GM19468 (cell line): Measurements from ENCODE around the gene KLK6.

Experiments used
- ATAC-seq: cut with Tn5 transposase; IDR thresholded peaks from one replicate; pipeline ENCODE4 v1.9.1; 2021; ENCODE audit warnings: mild to moderate bottlenecking, moderate library complexity, moderate number of reproducible peaks; ENCODE audit not compliant: unreplicated experiment; ENCODE audit errors: extremely low read depth

Gene KLK6

DNA sequence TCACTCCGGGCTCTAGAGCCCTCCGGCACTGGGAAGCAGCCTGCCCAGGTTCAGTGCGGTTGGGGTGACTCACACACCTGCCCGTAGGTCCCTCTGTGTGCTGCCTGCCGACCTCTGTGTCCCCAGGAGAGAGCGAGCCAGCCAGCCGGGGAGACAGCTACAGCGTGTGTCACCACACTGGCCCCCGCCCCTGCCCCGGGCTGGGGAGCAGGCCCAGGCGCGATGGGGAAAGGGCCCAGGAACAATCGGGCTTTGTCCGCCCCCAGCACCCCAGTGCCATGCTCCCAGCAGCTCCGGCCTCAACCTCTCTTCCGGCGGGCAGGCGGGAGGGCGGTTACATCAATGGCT, at the start of gene KLK6:
Gene KLK6 (minus strand): TSS at position 179 of the 348 bp plus-strand sequence. CDS start 1,487 bp downstream, outside the sequence.
- no peak for ATAC-seq

DNA sequence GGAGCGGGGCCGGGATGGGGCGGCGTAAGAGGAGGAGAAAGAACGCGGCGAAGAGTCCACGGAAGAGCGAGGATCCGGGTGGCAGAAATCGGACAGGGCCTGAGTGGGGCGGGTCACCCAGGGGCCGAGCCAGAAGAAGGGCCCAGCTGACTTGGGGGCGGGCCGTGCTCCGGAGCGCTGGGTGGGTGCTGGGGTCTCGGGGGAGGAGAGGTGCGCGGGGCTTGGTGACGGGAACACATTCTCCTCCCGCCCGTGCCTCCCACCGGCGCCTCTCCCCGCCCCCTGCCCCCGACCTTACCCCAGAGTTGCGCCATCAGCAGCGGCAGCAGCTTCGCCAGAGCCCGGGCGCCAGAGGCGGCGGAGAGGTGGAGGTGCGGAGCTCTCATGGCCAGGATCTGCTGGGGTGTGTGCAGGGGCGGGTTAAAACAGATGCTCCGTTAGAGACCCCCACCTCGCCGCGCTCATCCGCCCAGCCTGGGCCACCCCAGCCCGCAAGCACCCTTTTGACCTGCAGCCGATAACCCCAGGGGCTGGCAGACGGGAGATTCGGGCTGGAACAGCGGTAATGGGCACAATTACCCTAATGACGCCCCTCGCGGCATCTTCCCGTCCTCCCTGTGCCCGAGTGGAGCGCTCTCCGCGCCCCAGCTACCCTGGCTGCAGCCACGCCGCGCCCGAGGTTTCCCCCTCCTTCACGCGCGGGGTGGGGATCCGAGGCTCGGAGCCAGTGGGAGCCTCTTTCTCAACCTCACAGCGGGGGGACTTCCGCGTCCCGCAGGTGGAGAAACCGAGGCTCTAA, 49.6 kb upstream of the KLK6 start:
- no peak for ATAC-seq

DNA sequence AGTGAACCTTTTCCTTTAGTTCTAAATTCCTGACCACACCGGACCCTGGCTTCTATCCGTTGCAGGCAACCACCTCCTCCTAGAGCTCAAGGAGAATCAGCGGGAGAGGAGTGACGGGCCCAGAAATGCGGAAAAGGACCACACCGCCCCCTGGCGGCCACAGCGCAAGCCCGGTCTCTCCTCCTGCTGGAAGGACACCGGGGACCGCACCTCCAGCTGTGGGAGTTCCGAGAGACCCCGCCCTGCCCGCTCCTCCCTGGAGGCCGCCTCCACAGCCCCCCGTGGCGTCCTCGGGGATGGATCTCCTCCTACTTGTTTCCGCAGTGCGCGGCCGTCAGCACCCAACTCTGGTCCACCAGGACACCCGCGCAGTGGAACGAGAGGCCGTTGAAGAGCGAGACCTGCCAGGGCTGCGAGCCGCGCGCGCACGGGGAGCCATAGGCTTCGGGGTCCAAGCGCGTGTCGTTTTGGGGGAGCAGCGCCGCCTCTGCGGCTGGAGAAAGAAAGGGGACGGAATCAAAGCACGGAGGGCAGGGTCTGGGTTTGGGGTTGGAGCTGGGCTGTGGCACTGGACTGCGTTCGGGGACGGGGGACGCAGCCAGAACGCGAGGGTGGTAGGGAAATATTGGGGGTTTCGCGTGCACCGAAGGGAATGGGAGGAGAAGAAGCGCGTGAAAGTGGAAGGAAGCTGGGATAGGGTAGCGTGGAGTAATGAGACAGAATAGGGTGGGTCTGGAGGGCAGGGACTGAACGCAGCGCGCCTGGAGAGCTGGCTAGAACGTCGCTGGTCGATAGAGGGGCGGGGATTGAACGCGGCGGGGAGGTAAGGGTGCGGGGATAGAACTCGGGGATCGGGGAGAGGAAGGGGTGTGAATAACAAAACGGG, 47.6 kb upstream of the KLK6 start:
- no peak for ATAC-seq

DNA sequence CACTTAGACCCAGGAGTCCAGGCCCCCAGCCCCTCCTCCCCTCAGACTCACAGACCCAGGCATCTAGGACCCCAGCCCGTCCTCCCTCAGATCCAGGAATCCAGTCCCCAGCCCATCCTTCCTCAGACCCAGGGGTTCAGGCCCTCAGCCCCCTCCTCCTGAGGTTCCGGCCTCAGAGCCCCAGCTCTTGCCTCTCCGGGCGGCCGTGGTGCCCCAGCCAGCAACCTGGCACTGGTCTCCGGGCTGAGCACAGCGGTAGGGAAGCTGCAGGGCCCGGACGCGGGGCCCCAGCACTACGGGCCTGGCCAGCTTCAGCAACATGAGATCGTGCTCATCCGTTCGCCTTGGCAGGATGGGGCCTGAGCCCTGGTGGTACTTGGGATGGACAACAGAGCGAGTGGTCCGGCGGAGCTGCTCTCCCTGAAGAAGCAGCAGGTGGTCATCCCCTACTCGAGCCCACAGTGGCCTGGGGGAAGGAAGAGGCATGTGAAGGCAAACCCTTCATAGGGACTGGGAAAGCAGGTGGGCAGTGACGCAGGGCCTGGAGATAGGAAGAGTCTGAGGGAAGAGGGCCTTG, 46.4 kb upstream of the KLK6 start:
- no peak for ATAC-seq

DNA sequence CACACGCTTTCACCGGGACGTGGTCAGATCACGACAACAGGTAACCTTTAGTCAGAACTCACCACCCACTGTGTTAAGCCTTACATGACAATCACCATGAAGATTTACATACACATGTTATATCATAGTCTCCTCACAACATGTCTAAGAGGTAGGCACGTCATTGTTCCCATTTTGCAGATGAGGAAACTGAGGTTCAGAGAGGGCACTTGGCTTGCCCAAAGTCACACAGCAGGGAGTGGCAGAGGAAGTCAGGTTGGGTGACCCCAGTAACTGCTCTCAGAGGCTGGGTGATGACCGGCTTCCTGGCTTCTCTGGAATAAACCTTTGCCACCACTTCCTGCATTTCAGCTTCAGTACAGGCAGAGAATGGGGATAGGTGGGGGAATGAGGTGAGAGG, 44.9 kb upstream of the KLK6 start:
- ATAC-seq: no peak

DNA sequence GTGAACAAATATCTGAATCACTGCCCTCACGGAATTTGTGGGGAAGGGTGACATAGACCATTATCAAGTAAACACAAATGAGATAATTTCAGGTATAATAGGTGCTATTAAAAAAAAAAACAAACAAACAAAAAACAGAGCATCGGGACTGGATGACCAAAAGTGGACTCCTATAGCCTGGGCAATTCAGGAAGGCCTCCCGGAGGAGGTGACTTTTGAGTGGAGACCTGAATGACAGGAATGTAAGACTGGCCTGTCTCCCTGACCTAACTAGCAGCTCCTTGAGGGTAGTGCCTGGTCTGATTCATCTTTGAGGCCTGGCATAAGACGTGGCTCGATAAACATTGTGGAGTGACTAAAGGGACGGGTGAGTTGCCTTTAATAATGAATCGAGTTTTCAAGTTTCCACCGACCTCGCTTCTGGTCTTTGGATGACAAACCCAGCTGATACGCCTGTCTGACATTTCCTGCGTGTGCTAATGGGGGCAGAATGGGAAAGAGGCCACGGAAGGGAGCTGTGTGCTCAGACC, 43.3 kb upstream of the KLK6 start:
- no peak for ATAC-seq

DNA sequence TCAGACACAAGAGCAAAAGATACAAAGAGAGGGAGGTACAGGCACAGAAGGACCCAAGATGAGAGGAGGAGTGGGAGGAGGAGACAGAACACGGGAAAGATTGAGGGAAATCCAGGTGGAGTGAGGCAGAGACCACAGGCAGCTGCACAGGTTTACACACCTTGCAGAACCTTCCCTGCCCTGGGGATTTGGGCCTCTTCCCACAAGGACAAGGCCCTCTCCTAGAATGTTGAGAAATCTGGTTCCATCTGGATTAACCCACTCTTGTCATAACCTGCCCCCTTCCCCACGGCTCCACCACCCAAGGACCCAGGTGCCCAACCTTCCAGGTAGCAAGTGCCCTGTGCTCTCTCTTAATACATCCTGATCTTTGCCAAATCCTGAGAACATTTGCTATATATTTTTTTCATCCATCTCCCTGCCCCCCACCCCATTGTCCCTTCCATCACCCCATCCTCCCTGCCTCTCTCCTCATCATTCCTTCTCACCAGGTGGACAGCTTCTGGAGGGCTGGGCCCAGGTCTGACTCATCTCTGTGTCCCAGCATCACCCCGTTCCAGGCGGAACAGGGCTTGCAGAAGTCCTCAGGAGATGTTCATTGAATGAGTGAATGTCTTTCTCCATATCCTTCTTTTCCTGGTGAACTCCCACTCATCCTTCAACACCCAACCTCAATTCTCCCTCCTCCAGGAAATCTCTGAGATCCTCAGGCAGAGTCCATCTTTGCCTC, 40.8 kb upstream of the KLK6 start:
- no peak for ATAC-seq

DNA sequence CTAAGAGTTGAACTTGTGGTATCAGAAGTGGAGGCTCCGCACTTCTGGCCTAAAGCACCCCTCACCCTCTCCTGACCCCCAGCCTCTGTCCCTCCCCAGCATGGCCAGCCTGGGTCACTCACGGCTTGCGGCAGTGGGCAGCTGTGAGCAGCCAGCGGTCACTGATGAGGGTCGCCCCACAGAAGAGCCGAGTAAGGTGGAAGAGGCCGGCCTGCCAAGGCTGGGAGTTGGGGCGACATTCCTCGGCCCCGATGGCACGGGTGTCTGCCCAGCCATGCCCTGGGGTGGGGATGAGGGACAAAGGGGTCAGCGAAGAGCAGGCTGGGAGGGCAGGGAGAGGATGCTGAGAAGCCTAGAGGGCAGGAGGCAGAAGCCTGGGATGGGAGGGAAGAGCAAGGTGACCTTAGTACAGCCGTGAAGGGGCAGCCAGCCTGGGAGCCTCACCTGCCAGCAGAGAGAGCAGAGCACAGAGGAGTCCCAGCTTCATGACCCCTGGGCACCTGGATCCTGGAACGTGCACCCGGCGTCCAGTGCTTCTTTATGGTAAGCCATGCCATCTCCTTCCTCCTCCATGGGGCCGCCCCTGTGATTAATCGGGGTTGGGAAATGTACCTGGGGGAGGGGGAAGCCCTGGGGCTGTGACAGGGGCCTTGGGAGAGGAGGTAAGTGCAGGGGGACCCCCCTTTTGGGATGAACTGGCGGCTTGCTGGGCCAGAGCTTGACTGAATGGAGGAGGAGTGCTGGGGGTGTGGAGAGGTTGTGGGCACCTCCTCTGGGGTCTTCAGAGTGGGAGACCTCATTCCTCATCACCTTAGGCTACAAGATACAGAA, 39.9 kb upstream of the KLK6 start:
- ATAC-seq: no peak

DNA sequence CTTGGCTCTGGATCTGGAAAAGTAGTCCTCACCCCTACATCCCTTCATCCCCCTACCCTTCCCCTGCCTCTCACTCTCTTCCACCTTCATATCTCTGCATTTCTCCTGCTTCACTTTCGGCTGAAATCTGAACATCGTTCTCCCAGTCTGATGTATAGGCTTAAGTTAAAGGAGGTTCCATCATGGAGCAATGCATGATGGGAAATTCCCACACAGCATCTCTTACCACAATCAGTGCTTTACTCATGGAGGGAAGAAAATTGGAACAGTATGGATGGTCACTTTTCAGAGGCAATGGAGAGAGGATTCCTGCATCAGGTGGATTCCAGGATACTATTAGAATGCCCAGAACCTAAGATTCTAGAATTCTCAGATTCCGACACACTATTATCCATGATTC, 38.1 kb upstream of the KLK6 start:
- no peak for ATAC-seq

DNA sequence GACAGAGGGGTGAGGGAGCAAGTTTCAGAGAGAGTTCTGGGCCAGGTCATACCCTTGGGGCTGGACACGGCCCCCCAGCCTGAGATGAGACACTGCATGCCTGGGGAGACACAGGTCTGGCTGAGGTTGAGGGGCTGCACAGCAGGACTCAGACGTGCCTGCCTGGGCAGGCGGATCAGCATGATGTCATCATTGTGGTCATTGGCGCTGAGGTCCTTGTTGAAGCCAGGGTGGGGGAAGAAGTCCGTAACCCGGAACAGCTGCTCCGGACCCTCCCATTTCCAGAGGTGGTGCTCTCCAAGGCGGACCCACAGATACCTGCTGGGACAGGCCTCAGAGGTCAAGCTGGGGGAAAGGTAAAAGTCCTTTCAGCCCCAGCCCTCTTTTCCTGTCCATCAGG, 37.0 kb upstream of the KLK6 start:
- no peak for ATAC-seq

DNA sequence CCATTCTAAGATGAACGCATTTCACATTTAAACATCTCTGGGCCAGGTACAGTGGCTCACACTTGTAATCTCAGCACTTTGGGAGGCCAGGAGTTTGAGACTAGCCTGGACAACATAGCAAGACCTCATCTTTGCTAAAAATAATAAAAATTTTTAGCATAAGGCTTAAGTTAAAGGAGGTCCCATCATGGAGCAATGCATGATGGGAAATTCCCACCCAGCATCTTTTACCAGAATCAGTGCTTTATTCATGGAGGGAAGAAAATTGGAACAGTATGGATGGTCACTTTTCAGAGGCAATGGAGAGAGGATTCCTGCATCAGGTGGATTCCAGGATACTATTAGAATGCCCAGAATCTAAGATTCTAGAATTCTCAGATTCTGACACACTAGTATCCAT, 35.9 kb upstream of the KLK6 start:
- no peak for ATAC-seq

DNA sequence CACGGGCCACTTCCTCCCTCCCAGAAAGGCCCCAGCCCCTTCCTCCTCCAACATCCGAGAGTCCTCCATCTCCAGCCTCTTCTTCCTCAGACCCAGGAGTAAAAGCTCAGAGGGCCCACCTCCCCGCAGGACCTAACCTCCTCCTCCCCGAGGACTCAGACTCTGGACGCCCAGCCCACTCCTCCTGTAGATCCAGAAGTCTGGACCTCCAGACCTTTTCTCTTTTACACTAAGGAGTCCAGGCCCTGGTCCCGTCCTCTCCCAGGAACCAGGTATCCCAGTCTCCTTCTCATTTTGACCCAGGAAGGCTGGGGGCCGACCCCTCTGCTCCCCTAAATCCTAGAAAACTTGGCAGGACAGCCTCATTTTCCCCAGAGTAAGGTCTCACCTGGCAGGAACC, 33.9 kb upstream of the KLK6 start:
- no peak for ATAC-seq

DNA sequence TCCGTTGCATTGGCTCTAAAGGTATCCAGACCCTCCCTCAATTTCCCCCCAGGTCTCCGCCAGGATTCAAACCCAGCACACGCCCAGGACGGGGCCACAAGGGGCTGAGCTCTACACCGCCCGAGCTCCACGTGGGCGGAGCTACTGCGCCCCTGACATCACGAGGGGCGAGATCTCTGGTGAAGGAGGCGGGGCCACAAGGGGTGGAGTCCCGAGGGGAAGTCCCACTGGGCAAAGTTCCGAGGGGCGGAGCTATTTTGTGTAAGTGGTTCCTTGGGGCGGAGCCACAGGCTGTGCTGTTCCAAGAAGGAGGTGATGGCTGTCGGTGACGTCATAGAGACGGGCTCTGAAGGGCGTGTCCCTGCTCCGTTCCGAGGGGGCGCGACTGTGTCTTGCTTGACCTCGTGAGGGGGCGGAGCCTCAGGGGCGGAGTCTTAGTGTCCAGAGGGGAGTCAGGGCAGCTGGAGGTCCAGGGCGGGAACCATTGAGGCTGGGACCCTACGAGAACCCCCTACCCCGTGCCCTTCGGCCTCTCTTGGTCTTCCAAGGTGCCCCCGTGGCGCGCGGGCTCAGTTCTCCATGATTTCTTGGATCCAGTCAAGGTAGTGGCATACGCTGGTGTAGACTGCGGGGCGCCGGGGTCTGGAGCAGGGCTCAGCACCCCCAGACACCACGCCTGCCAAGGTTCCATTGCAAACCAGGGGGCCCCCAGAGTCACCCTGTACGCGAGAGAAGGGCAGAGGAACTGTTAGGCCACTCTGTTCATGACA, 33.3 kb upstream of the KLK6 start:
- ATAC-seq: no peak

DNA sequence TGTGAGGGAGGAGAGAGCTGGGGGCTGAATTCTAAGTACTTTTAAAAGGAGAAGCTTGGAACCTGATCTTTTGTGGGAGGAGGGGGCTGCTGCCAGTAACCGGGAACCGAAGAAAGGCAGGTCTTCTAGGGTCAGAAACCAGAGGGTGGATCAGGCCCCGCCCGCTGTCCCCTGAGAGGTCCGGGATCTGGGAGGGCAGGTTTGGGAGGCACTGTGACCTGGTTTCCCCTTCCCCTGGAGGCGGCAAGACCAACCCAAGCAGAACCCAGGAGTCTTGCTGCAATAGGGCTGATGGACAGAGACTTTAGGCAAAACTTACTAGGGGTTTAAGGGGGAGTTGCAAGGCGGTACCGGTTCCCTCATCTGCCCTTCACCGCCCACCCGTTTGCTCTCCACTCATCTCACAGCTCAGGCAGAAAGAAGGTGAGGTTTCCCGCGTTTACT, 32.7 kb upstream of the KLK6 start:
- no peak for ATAC-seq

DNA sequence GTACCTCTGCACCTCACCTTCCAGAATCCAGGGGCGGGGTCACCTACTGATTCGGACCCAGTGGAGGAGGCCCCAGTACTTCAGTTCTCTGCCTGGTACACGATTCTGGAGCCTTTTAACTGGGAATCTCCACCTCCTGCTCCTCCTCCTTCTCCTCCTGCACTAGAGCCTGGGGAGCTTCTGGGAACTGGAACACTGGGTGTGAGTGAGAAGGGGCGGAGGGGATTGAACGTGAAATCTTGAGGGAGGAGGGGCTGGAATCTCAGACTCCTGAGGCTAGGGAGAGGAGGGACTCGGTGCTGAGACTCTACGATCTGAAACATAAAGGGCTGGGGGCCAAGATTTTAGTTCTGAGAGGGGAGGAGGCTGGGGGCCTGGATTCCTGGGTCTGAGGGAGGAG, 32.1 kb upstream of the KLK6 start, which contains the start of gene KLK8:
Gene KLK8 (minus strand): TSS at position 90 of the 400 bp plus-strand sequence. CDS start 437 bp downstream, outside the sequence.
- no peak for ATAC-seq

DNA sequence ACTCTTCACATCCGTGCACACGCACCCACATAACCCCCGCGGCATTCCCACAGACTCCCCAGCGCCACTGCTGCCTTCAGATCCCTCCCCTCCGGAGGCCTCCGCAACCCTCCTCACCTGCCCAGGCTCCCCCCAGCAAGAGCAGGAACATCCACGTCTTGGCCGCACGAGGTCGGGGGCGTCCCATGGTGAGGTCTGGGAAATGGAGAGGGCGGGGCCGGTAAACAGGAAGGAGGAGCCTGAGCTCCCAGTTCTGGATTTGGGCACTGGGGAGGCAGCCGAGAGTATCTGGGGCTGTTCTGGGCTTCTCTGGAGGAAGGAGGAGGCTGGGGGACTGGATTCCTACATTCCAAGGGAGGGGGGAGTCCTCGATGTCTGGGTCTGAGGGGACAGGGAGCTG, 31.6 kb upstream of the KLK6 start:
- no peak for ATAC-seq

DNA sequence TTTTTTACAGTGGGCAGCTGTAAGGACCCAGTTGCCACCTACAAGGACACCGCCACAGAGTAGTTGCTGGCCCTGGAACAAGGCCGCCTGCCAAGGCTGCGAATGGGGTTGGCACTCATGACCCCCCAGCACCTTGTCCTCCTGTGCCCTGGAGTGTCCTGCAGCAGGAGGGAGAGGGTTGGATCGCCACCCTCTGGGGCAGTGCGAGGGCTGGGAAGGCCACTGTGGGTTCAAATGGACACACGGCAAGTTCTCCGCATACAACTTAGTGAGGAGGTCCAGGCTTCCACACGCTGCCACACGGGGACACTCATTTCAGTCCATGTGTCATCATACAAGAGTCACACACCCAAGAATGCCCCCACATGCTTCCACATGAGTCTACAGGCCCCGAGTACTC, 31.0 kb upstream of the KLK6 start:
- no peak for ATAC-seq

DNA sequence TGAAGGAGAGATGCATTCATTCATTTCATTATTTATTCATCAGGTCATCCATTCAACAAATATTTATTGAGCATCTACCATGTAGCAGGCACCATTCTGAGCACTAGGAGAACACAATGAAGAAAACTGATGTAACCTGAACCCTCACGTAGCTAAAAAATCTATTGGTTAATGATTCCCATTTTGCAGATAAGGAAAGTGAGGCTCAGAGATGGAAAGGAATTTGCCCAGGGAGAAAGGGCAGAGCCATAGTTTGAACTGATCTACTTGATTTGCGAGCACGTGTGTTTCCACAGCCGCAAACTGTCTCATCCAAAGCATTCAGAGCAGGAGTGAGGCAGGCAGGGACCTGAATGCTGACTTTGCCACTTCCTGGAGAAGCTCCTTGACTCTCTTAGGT, 29.3 kb upstream of the KLK6 start:
- ATAC-seq: no peak

DNA sequence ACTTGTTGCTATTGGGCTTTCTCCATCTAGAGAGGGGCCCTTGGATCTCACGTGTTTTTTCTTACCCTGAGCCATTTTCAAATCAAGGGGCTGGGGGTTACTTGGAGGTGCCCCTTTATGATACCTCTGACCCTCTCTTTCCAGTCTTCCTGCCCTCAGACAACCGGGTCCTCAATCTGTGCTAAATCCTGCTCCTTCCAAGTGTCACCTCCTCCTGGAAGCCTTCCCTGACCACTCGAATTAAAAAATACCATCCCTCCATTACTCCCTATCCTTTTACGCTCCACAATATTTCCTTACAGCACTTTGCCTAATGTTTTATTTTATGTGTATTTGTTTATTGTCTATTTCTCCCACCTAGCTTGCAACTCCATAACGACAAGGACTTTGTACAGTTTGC, 28.7 kb upstream of the KLK6 start:
- ATAC-seq: no peak
